Liver (tissue), 9 donors: ENCODE measurements around the gene ADK. TPM values are rescaled to one million over a fixed set of nuclear protein-coding genes. Genes with fewer than 3 reads are reported as not detected.

Source experiments
- DNase-seq: peaks from one replicate; pipeline ENCODE4 v3.0.0-alpha.2; 2017; ENCODE audit warnings: low spot score
- H3K27ac ChIP-seq, 2 donors: one replicate each; pipeline ENCODE4 v1.7.0; 2013; ENCODE audit warnings: inconsistent platforms in 2 of 2, low read length in 2 of 2, control low read depth in 1 of 2, low read depth in 1 of 2, mild to moderate bottlenecking in 1 of 2
- H3K27me3 ChIP-seq, 4 donors: one replicate each; pipeline versions ENCODE4 v1.6.1 to v1.7.0; 2013; ENCODE audit warnings: low read length in 3 of 4, inconsistent platforms in 1 of 4, mild to moderate bottlenecking in 1 of 4, moderate library complexity in 1 of 4; ENCODE audit not compliant: control insufficient read depth in 4 of 4, insufficient read depth in 4 of 4
- H3K36me3 ChIP-seq, 4 donors: one replicate each; pipeline versions ENCODE4 v1.6.1 to v1.7.0; 2013; ENCODE audit warnings: low read length in 3 of 4, mild to moderate bottlenecking in 3 of 4, low read depth in 1 of 4, moderate library complexity in 1 of 4; ENCODE audit not compliant: control insufficient read depth in 4 of 4, insufficient read depth in 3 of 4
- H3K4me1 ChIP-seq, 4 donors: one replicate each; pipeline versions ENCODE4 v1.6.1 to v1.7.0; 2013; ENCODE audit warnings: low read length in 3 of 4, mild to moderate bottlenecking in 3 of 4, moderate library complexity in 1 of 4; ENCODE audit not compliant: control insufficient read depth in 4 of 4, insufficient read depth in 4 of 4
- H3K4me3 ChIP-seq, 3 donors: one replicate each; pipeline versions ENCODE4 v1.6.1 to v1.7.0; 2013; ENCODE audit warnings: low read length in 3 of 3, control low read depth in 1 of 3, low read depth in 1 of 3, mild to moderate bottlenecking in 1 of 3
- H3K9ac ChIP-seq, 2 donors: one replicate each; pipeline ENCODE4 v1.7.0; 2013; ENCODE audit warnings: low read length in 2 of 2, mild to moderate bottlenecking in 2 of 2, moderate library complexity in 2 of 2, control low read depth in 1 of 2, low read depth in 1 of 2
- H3K9me3 ChIP-seq, 4 donors: one replicate each; pipeline versions ENCODE4 v1.6.1 to v1.7.0; 2013; ENCODE audit warnings: low read length in 3 of 4; ENCODE audit not compliant: control insufficient read depth in 4 of 4
- CTCF ChIP-seq: fragments of 150-350 bp; IDR thresholded peaks from 2 replicates; pipeline ENCODE4 v1.5.1; 2017; ENCODE audit warnings: improper control_type of control experiment, low read depth, low read length; ENCODE audit not compliant: missing input control
- EGR1 ChIP-seq, 2 donors: IDR thresholded peaks; 2 replicates each; pipeline ENCODE4 v1.6.1; 2016 to 2018; ENCODE audit warnings: antibody characterized with exemption in 2 of 2, low read depth in 2 of 2
- FOXA1 ChIP-seq: IDR thresholded peaks from 2 replicates; pipeline ENCODE4 v1.6.1; 2016; ENCODE audit warnings: antibody characterized with exemption
- FOXA2 ChIP-seq: IDR thresholded peaks from 2 replicates; pipeline ENCODE4 v1.6.1; 2016; ENCODE audit warnings: antibody characterized with exemption
- GABPA ChIP-seq, 2 donors: IDR thresholded peaks in 1 of 2; conservative IDR thresholded peaks in 1 of 2; 2 replicates each; pipeline ENCODE4 v1.6.1; 2016; ENCODE audit warnings: antibody characterized with exemption in 2 of 2, mild to moderate bottlenecking in 1 of 2, moderate library complexity in 1 of 2
- HNF4A ChIP-seq, 2 donors: conservative IDR thresholded peaks; 2 replicates each; pipeline ENCODE4 v1.6.1; 2016; ENCODE audit warnings: antibody characterized with exemption in 2 of 2, mild to moderate bottlenecking in 2 of 2
- HNF4G ChIP-seq: IDR thresholded peaks from 2 replicates; pipeline ENCODE4 v1.6.1; 2016; ENCODE audit warnings: antibody characterized with exemption
- JUND ChIP-seq, 2 donors: IDR thresholded peaks; 2 replicates each; pipeline ENCODE4 v1.6.1; 2016; ENCODE audit warnings: antibody characterized with exemption in 2 of 2
- MAX ChIP-seq: IDR thresholded peaks from 2 replicates; pipeline ENCODE4 v1.6.1; 2016; ENCODE audit warnings: antibody characterized with exemption
- NR2F2 ChIP-seq: IDR thresholded peaks from 2 replicates; pipeline ENCODE4 v1.6.1; 2016; ENCODE audit warnings: antibody characterized with exemption
- RAD21 ChIP-seq, 2 donors: IDR thresholded peaks; 2 replicates each; pipeline ENCODE4 v1.6.1; 2016; ENCODE audit warnings: antibody characterized with exemption in 2 of 2, mild to moderate bottlenecking in 2 of 2
- REST ChIP-seq: IDR thresholded peaks from 2 replicates; pipeline ENCODE4 v1.6.1; 2016; ENCODE audit warnings: antibody characterized with exemption, mild to moderate bottlenecking
- SP1 ChIP-seq: IDR thresholded peaks from 2 replicates; pipeline ENCODE4 v1.6.1; 2018; ENCODE audit warnings: antibody characterized with exemption, mild to moderate bottlenecking
- YY1 ChIP-seq: IDR thresholded peaks from 2 replicates; pipeline ENCODE4 v1.6.1; 2016; ENCODE audit warnings: antibody characterized with exemption, mild to moderate bottlenecking
- ZBTB33 ChIP-seq: IDR thresholded peaks from 2 replicates; pipeline ENCODE4 v1.6.1; 2016; ENCODE audit warnings: antibody characterized with exemption
- WGBS: extraction: QIAGEN DNeasy Blood & Tissue Kit; methylation state at CpG from one replicate; pipeline ENCODE4 v1.1.7; 2013; 5-methylcytosine and 5-hydroxymethylcytosine counted together
- polyA plus RNA-seq, 2 donors: library from polyadenylated mRNA; stranded (reverse) in 1 of 2; unstranded in 1 of 2; fragments of 200-250 nt in 1 of 2; fragments of >200 nt in 1 of 2; fragmentation: Nextera tagmentation in 1 of 2; extraction: Ambion mirVana in 1 of 2; gene quantifications; one replicate each; pipeline versions ENCODE4 v1.2.1 to v1.2.3, GENCODE V29; 2013 to 2015
- total RNA-seq, 2 donors: library from RNA; depleted of rRNA; stranded (reverse); fragments of >200 nt; gene quantifications; one replicate each; pipeline ENCODE4 v1.2.3, GENCODE V29; 2014
- donor health status: healthy.
- donor health status: healthy.
- donor health status: healthy.
- donor health status: healthy.
- donor health status: healthy.

The ADK gene
- total and polyA plus RNA-seq, 4 donors, result 18.0 to 110 (median 65.5) TPM

GRCh38 chr10:74189999-74190421, 39.0 kb downstream of the ADK start:
- Histone ChIP-seq H3K4me1 (peaks cover 4 to 25% (median 13%) of the 10 kb centered on the region in 4 donors), H3K9me3 (no peaks in the 10 kb centered on the region), H3K9ac (peak overlapping the region in 1 of 2 donors; percentile 29), H3K27me3 (no peaks in the 10 kb centered on the region), H3K4me3 (peak overlapping the region; percentile 8 to 26 (median 20)), H3K36me3 (no peaks in the 10 kb centered on the region), H3K27ac (peak overlapping the region; percentile 86 to 90)
- TF ChIP-seq YY1 (peak; percentile 9), FOXA1 (no peak), HNF4A (conservative IDR thresholded peaks at IDR 0.05) (no peak), JUND (IDR thresholded peaks at IDR 0.05) (peak in 1 of 2 donors; percentile 12), SP1 (peak; percentile 23)
- no peak for DNase-seq
- WGBS, result 11% methylated on average over 3 of the region's 3 CpGs

GRCh38 chr10:74190494-74190893, 39.5 kb downstream of the ADK start:
- Histone ChIP-seq H3K36me3 (no peaks in the 10 kb centered on the region), H3K4me1 (peaks cover 4 to 25% (median 13%) of the 10 kb centered on the region in 4 donors), H3K4me3 (peak overlapping the region; percentile 8 to 26 (median 20)), H3K9ac (peak overlapping the region in 1 of 2 donors; percentile 29), H3K9me3 (no peaks in the 10 kb centered on the region), H3K27ac (peak overlapping the region; percentile 86 to 90), H3K27me3 (no peaks in the 10 kb centered on the region)
- no peak for DNase-seq
- TF ChIP-seq FOXA1 (no peak), HNF4A (conservative IDR thresholded peaks at IDR 0.05) (no peak), ZBTB33 (no peak), YY1 (no peak), EGR1 (IDR thresholded peaks at IDR 0.05; ENCODE audit: low read depth in 2 of 2) (no peak), CTCF (no peak), HNF4G (no peak), RAD21 (IDR thresholded peaks at IDR 0.05) (no peak), REST (no peak), FOXA2 (no peak), NR2F2 (no peak), MAX (no peak), SP1 (no peak), GABPA (IDR thresholded peaks at IDR 0.05 in 1 of 2, conservative IDR thresholded peaks at IDR 0.05 in 1 of 2) (no peak)
